GM21619 (cell line): ENCODE results near the gene P2RY14.

Experiments
- ATAC-seq: cut with Tn5 transposase; IDR thresholded peaks from one replicate; pipeline ENCODE4 v1.9.1; 2021; ENCODE audit not compliant: unreplicated experiment

Gene P2RY14

DNA sequence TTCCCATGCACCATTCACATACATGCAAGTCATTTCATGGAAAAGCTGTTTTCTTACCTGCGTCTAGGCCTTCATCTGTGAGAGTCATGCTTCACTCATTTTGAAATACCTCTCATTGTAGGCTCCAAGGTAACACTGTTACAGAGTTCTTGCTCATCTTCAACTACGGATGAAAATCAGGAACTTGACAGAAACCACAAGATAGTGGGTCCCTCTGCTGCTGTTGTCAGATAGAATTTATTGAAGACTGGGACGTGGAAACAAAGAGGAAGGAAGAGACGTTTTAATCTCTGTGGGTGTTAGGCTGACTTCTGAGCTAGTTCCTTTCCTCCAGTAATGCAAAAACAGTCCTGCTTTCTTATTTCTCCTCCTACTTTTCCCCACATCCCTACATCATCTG lies at the start of gene P2RY14:
TSS of gene P2RY14 (minus strand) at position 313 of the 400 bp plus-strand sequence. CDS start 64,226 bp downstream, outside the sequence.
- no peak for ATAC-seq

- ATAC-seq, result no peak
These were observed 49.3 kb upstream of the P2RY14 start for GRCh38 chr3:151327571-151328198.

DNA sequence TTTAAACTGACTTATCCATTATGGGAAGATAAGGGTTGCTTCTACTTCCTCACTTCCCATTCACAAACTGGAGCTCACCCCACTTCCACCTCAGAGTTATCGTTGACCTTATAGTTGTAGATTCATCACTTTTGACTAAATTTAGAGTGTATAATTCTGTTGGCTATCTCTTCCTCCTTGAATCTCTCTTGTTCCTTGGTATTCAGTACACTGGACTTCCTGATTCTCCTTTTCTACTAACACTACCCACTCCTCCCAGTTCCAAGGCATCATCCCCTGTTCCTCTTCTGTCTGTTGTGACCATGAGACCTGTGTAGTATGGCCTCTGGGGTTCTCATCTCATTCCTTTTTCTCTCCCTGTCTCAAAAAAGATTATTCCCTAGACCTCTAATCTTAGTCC lies 44.2 kb upstream of the P2RY14 start:
- ATAC-seq, result no peak

- ATAC-seq, result no peak
These were observed 43.2 kb upstream of the P2RY14 start for GRCh38 chr3:151321526-151321925.

DNA sequence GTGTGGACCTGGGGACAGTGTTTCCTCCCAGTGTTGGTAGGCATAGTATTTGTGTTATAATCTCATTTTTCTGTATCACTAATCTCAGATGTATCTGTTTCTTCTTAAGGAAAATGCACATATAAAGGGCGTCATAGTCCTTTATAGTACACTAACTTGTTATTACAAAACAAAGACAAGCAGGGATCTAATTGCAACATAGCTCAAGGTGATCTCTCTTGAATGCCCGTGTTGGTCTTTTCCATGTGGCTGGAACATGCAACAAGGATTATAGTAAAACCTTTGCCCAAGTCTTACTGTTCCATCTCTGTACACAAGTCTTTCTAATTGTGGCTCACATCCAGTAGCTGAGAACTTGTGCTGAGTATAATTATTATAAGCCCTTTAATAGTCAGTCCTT lies 41.8 kb upstream of the P2RY14 start:
- no peak for ATAC-seq

DNA sequence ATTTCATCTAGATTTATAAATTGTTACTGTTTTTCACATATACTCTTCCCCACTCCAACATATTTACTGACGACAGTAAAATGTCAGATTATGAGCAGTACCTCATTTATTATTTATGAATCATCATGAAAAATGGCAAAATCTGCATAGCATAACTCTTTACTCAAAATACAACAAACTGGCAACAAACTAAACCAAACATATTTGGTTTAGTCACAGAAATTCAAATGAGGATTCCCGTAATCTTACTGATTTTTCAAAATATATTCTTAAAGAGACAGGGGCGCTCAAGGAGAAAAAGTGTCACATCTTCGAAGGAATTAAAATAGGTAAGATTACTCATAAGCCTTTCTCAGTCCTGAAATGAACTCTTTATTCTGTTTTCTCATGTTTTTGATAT lies 41.3 kb upstream of the P2RY14 start:
- no peak for ATAC-seq

DNA sequence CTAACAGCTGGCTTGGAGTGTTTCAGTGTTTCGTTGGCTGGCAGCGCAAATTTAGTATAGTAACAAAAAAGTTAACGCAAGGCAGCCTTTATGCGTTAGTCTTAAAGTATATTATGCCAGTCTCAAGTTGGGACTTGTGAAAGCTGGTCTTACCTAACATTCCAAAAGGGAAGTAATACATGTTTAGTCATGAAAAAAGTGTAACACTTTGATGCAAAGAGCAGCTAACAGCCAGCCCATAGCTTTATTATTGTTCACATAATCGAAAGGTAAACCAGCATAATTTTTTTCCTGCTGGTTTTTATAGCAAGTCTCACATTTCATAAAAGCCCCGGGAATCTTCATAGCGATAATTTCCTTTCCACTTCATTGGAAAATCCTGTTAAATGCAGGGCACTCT lies 40.6 kb upstream of the P2RY14 start:
- ATAC-seq, result no peak

GRCh38 chr3:151318313-151318712 lies 40.0 kb upstream of the P2RY14 start:
- ATAC-seq, result no peak

DNA sequence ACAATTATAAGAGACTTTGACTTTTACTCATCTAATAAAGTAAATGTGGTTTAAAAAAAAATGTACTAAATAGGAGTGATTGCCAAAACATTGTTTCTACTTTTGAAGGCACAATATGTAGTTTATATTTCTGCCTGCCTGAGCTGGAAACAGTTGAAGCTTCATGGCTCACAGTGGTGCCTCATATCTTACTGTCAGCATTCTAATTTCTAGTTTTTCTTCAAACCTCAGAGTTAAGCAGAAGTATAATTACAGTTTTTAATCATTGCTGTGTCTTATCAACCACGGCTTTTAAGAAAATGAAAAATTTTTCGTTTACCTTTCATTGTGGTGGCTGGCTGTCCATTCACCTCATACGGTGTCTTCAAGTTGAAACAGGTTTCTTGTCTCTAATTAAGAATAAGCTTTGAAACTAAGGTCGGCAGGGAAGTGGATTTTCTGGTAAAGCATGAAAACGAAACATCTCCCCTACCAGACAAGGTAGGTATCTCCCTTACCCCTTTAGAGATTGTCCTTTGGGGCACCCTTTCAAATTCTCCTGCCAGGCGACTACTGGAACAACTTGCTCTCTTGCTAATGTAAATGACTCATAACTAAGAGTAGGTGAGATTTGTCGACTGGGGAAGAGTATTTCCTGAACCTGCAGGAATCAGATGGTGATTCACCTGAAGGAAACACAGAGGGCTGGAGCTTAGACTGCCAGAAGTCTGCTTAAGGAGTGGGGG lies 38.1 kb upstream of the P2RY14 start, which contains the start of gene GPR87:
TSS of gene GPR87 (minus strand) at position 554 of the 725 bp plus-strand sequence. CDS start 16,720 bp downstream, outside the sequence.
- no peak for ATAC-seq

GRCh38 chr3:151315846-151316245 lies 37.5 kb upstream of the P2RY14 start:
- ATAC-seq, result no peak

GRCh38 chr3:151315136-151315535 lies 36.8 kb upstream of the P2RY14 start:
- no peak for ATAC-seq

DNA sequence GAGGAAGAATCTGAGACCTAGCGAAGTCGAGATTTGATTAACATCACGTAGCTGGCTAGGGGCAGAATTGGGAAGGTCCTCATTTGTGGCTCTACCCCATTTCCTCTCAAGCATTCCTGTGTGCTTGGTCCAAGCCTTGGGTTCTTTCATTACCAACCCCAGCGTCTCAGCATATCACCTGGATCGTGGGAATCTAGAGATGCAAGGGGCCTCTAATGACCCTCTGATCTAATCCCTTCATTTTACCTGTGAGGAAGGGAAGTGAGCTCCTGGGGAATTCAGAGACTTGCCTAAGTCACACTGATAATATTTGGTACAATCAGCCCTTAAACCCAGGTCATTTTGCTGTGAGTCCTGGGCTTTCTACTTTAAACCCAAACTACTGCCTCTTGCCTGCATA lies 36.3 kb upstream of the P2RY14 start:
- no peak for ATAC-seq

DNA sequence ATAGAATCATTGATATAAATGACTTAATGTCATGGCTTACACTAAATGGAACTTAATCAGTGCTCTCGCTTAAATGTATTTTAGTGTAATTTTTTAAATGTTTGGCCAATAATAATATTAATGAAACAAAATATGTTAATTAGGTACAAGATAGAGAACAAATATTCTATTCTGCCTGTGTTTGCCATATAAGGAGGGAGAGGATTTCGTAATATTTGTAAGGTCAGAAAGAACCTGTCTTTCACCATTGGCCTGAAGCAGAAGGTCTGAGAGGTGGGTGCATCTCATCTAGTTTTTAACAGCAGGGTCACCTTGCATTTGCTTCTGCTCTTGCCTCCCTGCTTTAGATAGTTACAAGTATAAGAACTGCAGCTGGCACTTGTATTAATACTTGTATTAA lies 35.8 kb upstream of the P2RY14 start:
- no peak for ATAC-seq

DNA sequence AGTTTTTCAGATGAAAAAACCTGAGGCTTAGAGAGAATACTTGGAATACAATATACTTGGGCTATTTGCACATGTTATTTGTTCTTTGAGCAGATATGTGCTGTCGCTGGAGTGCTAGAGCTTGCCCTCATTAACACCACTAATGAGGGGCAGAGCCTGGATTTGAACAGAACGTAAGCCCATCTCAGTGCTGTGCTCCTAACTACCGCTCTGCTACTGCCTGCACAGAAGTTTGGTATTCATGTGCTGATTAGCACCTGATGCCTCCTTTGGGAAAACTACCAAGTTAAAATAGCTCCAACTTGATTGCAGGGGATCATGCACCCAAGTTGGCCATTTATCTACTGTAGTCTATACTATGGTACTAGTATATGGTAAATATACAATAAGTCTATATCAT lies 34.6 kb upstream of the P2RY14 start:
- no peak for ATAC-seq

DNA sequence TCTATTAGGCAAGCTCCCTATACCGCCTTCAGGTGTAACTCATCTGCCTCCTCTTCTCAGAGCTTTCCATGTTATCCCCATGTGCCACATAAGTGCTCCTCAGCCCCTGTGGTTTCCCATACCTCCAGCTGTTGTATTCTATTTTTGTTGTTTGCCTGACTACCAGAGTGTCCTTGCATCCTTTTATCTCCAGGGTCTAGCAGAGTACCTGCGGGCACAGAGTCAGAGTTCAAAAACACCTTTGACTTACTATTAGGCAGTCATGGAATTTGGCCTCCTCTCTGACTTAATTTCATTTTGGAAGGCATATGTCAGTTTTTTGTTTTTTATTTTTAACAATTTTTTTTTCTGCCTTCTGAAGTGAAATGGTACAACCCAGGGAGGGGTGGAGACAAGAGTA lies 31.2 kb upstream of the P2RY14 start:
- ATAC-seq, result no peak

- no peak for ATAC-seq
These were observed 29.5 kb upstream of the P2RY14 start for GRCh38 chr3:151307583-151308488.

GRCh38 chr3:151307131-151307530 lies 28.8 kb upstream of the P2RY14 start:
- ATAC-seq, result no peak

GRCh38 chr3:151306168-151306810 lies 27.9 kb upstream of the P2RY14 start:
- ATAC-seq, result no peak

DNA sequence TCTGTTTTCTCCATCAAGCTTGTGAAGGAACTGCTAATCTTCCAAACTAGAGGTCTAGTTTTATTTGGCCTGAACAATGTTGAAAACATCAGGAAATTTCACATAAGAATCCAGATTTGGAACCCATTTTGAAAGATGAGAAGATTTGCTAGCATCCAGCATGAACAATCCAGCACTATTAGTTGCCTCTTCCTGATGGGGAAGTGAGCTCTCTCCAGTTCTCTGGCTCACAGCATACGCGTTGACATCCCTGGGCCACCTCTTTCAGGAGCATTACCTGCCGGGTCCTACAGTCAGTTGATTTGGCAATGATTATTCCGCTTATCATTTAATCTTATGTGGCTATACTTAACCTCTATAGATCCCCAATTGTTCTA lies 27.4 kb upstream of the P2RY14 start:
- no peak for ATAC-seq

GRCh38 chr3:151305060-151305774 lies 26.9 kb upstream of the P2RY14 start:
- no peak for ATAC-seq

DNA sequence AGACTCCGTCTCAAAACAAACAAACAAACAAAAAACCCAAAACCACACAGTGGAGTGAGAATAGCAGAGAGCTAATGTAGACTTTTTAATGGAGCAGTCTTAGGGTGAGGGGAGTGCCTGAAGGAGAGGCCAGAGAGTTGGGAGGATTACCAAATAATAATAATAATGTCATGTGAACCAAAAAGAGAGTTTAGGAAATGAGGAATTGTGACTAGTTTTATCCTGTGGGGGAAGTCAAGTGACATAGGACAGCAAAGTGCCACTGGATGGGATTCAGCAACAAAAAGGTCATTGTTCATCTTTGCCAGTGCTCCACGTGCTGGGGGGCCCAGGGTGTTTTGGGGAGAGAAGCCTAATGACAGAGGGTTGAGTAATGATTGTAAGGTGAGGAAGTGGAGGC lies 25.4 kb upstream of the P2RY14 start:
- ATAC-seq, result no peak
